Uterus (tissue), 4 donors: ENCODE results near the gene TARS1. TPM values are rescaled to one million over a fixed set of nuclear protein-coding genes. Genes with fewer than 3 reads are reported as not detected.

Experiments
- DNase-seq, 2 donors: peaks; one replicate each; pipeline ENCODE4 v3.0.0-alpha.2; 2019 to 2020
- H3K27ac ChIP-seq, 2 donors: fragments of 200-600 bp; sonication (generic); 1 replicate in 1 of 2; 2 replicates in 1 of 2; pipeline ENCODE4 v1.5.1; 2016 to 2018
- H3K27me3 ChIP-seq, 2 donors: fragments of 200-600 bp; sonication (generic); one replicate each; pipeline ENCODE4 v1.5.1; 2018 to 2019; ENCODE audit warnings: control low read depth in 1 of 2
- H3K36me3 ChIP-seq, 2 donors: fragments of 200-600 bp; sonication (generic); one replicate each; pipeline ENCODE4 v1.5.1; 2019; ENCODE audit warnings: control low read depth in 1 of 2
- H3K4me1 ChIP-seq, 2 donors: fragments of 200-600 bp; sonication (generic); one replicate each; pipeline ENCODE4 v1.5.1; 2018 to 2019; ENCODE audit warnings: control low read depth in 1 of 2
- H3K4me3 ChIP-seq, 2 donors: fragments of 200-600 bp; sonication (generic); 1 replicate in 1 of 2; 2 replicates in 1 of 2; pipeline ENCODE4 v1.5.1; 2018 to 2019; ENCODE audit warnings: mild to moderate bottlenecking in 1 of 2
- H3K9me3 ChIP-seq, 2 donors: fragments of 200-600 bp; sonication (generic); one replicate each; pipeline ENCODE4 v1.5.1; 2019; ENCODE audit warnings: control low read depth in 1 of 2
- POLR2A ChIP-seq, 2 donors: fragments of 450-650 bp; IDR thresholded peaks; one replicate each; pipeline ENCODE4 v1.6.1; 2016; ENCODE audit warnings: antibody characterized with exemption in 2 of 2, mild to moderate bottlenecking in 1 of 2, moderate library complexity in 1 of 2
- intact Hi-C: fragments of 100-400 bp; cut with DNase I; formaldehyde crosslinking; loops from one replicate; pipeline ENCODE4 v1.15.1; 2023; ENCODE audit warnings: low total_unique reads
- total RNA-seq, 4 donors: library from RNA; depleted of rRNA in 3 of 4; stranded (reverse); fragments of >200 nt in 3 of 4; gene quantifications; one replicate each; pipeline versions ENCODE4 v1.1.0 to v1.2.4, GENCODE V29; 2014 to 2023
- TF ChIP-seq, protein P1 (sequence below), 4 experiments: fragments of 200-600 bp in 2 of 4; fragments of 450-650 bp in 2 of 4; sonication (generic) in 2 of 4; IDR thresholded peaks; one replicate each; pipeline ENCODE4 v1.5.1; 2016 to 2019; ENCODE audit warnings: antibody characterized with exemption in 4 of 4, mild to moderate bottlenecking in 2 of 4, moderate library complexity in 1 of 4
- donor health status: DM: yes; HTN: yes; CAD: no.

TARS1 gene
- total RNA-seq, 4 donors from 2014 or later: 45.0 to 218 (median 93.4) TPM

DNA sequence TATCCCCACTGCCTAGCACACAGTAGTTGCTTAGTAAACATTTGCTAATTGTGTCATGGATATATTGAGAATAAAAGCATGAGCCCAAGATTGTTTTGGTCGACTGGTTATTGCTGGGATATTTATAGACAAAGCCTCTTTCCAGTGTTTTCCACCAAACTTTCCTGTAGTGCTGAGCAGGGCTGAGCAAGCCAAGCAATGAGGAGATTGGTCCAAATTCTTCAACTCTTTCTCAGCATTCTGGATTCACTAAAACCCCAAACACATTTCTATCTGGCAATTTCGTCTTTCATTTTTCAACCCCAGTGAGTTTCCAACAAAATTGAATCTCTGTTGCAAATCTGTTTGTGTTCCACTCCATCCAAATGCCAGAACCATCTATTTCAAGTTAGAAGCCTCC is 31.9 kb upstream of the TARS1 start:
- Histone ChIP-seq H3K27ac (peak overlapping the region; percentile 50 to 52), H3K27me3 (no peaks in the 10 kb centered on the region), H3K9me3 (no peaks in the 10 kb centered on the region), H3K4me1 (peaks cover 0 to 6% of the 10 kb centered on the region in 2 donors), H3K36me3 (no peaks in the 10 kb centered on the region), H3K4me3 (no peak overlapping the region)
- intact Hi-C loops: no loop called here
- no peak for DNase-seq
- no peak for TF ChIP-seq POLR2A (IDR thresholded peaks at IDR 0.05)
- TF ChIP-seq, protein P1, sequence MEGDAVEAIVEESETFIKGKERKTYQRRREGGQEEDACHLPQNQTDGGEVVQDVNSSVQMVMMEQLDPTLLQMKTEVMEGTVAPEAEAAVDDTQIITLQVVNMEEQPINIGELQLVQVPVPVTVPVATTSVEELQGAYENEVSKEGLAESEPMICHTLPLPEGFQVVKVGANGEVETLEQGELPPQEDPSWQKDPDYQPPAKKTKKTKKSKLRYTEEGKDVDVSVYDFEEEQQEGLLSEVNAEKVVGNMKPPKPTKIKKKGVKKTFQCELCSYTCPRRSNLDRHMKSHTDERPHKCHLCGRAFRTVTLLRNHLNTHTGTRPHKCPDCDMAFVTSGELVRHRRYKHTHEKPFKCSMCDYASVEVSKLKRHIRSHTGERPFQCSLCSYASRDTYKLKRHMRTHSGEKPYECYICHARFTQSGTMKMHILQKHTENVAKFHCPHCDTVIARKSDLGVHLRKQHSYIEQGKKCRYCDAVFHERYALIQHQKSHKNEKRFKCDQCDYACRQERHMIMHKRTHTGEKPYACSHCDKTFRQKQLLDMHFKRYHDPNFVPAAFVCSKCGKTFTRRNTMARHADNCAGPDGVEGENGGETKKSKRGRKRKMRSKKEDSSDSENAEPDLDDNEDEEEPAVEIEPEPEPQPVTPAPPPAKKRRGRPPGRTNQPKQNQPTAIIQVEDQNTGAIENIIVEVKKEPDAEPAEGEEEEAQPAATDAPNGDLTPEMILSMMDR (IDR thresholded peaks at IDR 0.05): no peak

GRCh38 chr5:33409435-33410170 is 31.2 kb upstream of the TARS1 start:
- Histone ChIP-seq H3K27ac (peak overlapping the region; percentile 50 to 52), H3K36me3 (no peaks in the 10 kb centered on the region), H3K4me1 (peaks cover 0 to 6% of the 10 kb centered on the region in 2 donors), H3K4me3 (no peak overlapping the region), H3K9me3 (no peaks in the 10 kb centered on the region), H3K27me3 (no peaks in the 10 kb centered on the region)
- DNase-seq: peak; percentile 74 to 75
- no peak for TF ChIP-seq POLR2A (IDR thresholded peaks at IDR 0.05)
- intact Hi-C loops: no loop called here

DNA sequence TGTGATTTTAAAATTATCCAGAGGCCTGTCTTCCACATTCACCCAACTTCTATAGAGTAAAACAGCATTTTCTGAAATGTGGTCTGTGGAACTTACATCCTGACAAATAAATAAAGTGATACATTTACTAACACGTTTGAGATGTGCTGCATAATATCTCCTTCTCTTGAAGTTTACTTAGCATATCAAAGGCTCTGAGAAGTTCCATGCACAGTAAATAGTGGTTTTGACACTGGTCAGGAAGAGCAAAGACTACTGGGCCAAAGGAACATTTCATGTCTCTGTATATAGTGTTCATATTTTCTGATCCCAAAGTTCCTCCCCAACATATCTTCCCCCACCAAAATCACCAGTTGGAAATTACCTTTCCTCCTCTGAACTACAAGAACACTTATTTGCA is 30.5 kb upstream of the TARS1 start:
- Histone ChIP-seq H3K27ac (no peak overlapping the region), H3K36me3 (no peaks in the 10 kb centered on the region), H3K9me3 (no peaks in the 10 kb centered on the region), H3K27me3 (no peaks in the 10 kb centered on the region), H3K4me1 (peaks cover 0 to 6% of the 10 kb centered on the region in 2 donors), H3K4me3 (no peak overlapping the region)
- intact Hi-C loops: no loop called here
- TF ChIP-seq, protein P1 (IDR thresholded peaks at IDR 0.05): no peak
- no peak for TF ChIP-seq POLR2A (IDR thresholded peaks at IDR 0.05)
- no peak for DNase-seq

GRCh38 chr5:33411498-33411897 is 29.3 kb upstream of the TARS1 start:
- H3K27me3 ChIP-seq: no peaks in the 10 kb centered on the region
- intact Hi-C loops: no loop called here
- TF ChIP-seq, protein P1 (IDR thresholded peaks at IDR 0.05): no peak
- TF ChIP-seq POLR2A (IDR thresholded peaks at IDR 0.05): no peak
- H3K27ac ChIP-seq: no peak overlapping the region
- no peak for DNase-seq
- peaks cover 0 to 6% of the 10 kb centered on the region in 2 donors for H3K4me1 ChIP-seq
- no peaks in the 10 kb centered on the region for H3K36me3 ChIP-seq
- H3K4me3 ChIP-seq: no peak overlapping the region
- H3K9me3 ChIP-seq: no peaks in the 10 kb centered on the region

DNA sequence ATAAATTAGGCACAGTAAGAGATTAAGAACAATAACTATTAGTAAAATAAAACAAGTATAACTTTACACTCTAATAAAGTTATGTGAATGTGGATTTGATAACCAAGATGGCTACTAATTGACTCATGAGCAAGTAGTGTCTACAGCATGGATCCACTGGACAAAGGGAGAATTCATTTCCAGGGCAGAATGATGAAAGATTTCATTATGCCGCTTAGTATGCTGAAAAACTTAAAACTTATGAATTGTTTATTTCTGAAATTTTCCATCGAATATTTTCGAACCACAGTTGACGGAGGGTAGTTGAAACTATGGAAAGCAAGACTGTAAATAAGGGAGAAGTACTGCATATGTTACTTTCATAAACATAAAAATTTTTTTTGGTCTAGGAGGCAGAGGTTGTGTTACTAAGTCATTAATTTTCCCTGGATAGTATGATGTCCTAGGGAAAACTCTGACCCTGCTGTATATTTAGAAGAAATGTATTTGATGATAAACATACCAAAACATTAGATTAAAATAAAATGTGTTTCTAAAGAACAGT is 24.9 kb upstream of the TARS1 start:
- no peak overlapping the region for H3K4me3 ChIP-seq
- no peak overlapping the region for H3K27ac ChIP-seq
- no peaks in the 10 kb centered on the region for H3K27me3 ChIP-seq
- no peaks in the 10 kb centered on the region for H3K4me1 ChIP-seq
- no peak for DNase-seq
- intact Hi-C loops: no loop called here
- H3K9me3 ChIP-seq: no peaks in the 10 kb centered on the region
- no peaks in the 10 kb centered on the region for H3K36me3 ChIP-seq
- TF ChIP-seq, protein P1 (IDR thresholded peaks at IDR 0.05): no peak
- no peak for TF ChIP-seq POLR2A (IDR thresholded peaks at IDR 0.05)
